ENCODE measurements around the gene COQ3.
A peak's percentile ranks its signal among the peaks of the same experiment; 100 is the strongest.

COQ3 gene

DNA sequence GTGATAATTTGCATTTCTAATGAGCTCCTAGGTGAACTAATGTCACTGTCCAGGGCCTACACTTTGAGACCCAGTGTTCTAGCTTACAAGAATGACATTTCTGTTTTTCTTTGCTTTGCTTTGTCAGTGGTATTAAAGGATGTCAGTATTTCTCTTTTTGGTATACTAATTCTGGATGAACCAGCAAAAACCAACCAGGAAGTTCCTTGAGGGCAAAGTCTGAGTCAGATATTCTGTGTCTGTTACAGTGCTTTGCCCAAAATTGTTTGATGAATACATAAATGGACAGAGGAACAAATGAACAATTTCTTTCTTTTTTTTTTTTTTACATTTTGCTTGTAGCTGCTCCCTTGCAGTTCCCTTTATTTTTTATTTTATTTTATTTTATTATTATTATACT is 15.4 kb downstream of the COQ3 start:
- DNase-seq, result no peak

DNA sequence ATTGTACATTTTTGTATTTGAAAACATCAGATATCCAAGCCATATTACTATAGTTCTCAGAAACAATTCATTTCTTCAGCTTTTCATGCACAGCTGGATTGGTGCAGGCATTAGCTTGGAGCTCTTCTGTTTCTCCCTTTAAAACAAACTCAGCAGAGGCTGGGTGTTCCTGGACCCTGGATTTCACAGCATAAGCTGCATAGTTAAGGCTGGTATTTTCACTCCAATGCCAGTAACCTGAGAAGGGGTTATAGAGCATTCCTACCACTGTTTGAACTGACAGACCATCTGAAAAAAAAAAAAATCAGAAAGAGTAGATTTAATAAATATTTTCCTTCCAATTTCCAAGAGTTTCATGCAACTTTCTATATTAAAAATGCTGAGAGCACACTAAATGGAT is 24.5 kb downstream of the COQ3 start:
- no peak for DNase-seq

DNA sequence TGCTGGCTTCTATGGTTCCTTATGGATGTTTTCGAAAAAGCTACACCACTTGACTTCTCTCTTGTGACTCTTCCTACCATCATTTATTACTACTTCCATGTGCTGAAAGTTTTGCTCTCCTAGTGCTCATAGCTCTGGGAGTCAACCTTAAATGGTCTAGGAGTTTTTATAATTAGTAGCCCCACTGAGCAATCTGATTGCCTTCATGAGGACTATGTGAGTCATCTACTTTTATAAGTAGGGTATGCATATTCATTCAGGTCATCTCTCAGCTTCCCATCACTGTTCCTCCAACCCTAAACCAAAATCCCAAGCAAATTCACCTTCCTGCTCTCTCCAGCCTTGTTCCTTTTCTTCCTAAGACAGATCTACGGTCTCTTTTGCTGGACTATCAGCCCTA is 27.1 kb downstream of the COQ3 start:
- DNase-seq, result no peak

DNA sequence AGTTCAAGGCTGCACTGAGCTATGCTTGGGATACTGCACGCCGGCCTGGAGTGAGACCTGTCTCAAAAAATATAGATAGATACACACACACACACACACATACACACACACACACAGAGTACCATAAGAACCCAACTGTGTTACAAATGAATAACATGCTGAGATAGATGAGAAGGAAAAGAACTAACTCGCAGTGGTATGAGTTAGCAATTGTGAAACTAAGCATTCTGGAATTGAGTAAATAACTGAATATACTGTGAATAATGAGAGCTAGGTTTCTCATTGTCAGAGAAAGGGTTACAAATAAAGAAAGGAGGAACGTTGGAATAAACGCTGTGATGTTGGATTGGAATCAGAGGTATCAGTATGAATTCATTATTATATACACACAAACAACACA is 30.0 kb downstream of the COQ3 start:
- no peak for DNase-seq

DNA sequence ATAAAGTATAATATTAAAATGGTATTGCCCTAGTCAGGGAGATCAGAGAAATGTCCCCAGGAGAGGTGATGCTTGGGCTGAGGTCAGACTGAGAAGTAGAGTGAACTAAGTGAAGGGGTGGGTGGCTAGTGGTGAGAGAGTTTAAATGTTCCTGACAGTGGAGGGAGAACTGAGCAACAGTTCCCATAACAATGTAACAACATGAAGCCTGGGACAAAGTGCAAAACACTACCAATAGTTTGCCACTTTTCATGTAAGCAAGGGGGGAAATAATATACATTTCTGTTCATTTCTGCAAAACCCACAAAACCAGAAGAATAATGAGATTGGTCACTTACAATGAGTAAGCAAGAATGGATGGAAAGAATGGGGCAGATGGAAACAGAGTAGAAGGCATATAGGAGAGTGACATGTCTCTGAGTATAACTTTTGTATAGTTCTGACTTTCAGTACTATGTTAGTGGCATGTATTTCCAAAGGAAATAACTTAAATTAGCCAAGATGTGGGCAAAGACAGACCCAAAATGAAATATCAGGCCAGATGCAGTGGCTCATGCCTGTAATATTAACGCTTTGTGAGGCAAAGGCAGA is 31.2 kb downstream of the COQ3 start:
- DNase-seq, result peak; percentile 41

DNA sequence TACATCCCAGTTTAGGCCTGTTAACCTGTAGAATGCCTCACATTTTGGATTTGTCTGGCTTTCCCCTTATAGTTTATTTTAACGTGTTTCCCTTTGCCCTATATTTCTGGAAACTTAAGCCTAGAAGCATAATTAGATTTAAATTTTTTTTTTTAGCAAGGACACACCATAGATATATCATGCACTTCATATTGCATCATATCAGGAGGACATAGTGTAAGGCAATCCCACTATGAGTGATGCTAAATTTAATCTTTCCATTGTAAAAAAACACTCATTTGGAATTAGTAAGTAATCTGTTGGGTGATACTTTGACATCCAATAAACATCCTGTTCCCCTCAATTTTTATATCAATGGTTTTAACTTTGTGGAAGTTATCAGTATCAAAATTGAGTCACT is 34.2 kb downstream of the COQ3 start:
- DNase-seq, result no peak

DNA sequence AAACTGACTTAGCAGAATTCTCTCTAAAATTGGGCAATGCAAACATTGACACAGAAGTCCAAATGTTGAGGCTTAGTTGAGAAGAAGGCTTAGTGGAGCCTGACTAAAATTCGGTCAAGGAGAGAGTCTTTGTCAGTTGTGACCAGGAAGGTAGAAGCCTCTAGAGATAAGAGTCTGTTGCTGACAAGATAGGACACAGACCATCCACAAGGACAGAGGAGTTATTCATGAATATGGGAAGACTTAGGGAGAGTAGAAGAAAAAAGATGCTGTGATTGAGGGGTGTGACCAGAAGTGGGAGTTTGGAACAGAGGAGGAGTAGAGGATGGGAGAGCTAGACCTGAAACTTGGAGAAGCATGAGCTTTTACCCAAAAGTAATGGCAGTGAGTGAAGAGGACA is 37.4 kb downstream of the COQ3 start:
- no peak for DNase-seq

DNA sequence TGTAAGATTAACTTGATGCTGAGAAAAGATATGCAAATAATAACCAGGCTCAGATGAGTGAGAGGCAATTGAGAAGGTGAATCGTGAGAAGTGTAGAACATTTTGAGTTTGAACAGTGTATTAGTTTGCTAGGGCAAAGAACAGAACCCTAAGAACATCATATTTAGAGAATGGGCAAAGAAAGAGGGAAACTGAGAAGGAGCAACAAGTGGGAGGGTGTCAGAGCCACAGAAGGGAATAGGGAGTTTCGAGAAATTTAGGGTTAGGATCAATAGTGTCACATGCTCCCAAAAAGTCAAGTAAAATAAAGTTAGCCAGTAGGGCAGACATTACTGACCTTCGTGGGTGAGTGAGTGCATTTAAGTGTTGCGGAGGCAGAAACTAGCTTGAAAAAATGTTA is 39.0 kb downstream of the COQ3 start:
- DNase-seq, result no peak

DNA sequence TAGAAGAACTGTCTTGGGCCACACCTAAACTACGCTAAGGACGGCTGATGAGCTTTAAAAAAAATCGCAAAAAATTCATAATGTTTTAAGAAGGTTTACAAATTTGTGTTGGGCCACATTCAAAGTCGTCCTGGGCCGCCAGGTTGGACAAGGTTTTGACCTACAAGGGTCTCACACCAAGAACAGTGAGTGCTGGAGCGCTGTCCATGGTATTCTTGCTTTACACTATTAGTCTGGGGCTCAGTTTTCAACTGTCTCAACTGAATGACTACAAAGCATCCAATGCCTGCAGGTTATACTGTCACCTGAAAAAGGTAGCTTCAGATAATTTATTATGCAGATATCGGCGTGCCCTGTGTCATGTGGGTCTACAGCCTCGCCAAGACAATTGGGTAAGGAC is 40.9 kb downstream of the COQ3 start:
- peak; percentile 31 for DNase-seq

DNA sequence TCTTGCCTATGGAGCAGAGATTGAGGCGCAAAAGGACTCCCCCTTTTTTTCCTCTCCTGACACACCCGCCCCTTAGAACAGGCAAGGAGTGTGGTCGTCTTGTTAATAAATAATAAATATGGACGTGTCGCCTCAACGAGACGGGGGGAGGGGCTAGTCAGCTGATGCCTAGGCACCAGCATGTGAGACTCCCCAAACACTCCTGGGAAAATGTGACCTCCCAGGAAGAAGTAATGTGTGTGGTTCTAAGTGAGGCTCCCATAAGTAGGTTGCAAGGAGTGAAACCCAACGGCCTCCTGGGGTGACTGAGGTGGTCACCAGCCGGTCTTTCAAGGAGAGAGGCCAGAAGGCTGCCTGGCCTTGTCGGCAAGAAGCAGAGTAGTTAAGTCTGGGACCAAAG is 43.4 kb downstream of the COQ3 start:
- no peak for DNase-seq

DNA sequence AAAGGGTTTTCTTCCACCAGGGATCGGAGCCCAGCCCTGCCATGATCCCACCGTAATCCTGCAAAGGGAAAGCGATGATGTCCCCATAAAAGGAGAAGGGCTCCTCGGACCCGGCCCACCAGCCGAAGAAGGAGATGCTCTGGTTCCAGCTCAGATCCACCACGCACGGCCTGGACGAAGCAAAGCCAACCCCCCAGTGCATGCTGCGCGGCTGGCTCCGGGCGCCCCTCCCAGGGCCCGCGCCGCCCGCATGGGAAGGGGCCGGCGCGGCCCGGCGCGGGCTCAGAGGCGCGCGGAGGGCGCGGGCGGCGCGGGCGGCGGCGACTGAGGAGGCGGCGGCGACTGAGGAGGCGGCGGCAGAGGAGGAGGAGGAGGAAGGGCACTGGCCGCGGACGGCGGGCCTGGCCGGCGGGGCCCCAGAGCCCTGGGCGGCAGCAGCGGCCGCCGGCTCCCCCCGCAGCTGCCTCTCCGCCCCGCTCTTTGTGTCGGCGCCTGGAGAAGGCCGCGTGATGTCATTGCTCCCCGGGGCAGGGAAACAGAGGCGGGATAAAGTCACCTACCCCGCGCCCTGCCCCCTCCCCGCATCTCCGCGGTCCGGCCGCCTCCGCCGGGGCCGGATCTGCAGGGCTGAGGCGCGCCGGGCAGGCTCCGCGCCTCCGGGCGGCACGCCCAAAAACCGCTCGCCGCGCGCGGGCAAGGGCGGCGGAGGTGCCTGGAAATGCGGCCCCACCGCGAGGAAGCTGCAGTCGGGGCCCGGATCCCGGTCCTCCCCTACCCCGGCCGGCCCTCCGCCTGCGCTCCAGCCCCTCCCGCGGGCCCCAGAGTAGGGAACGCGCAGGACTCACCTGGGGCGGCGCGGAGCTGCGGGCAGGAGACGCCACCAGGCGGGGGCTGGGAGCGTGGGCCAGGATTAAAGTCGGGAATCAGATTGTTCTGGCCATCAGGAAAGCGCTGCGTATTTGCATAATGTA is 44.5 kb downstream of the COQ3 start, which contains the start of gene FAXC:
FAXC (minus strand) TSS at position 504 of the 971 bp plus-strand sequence; CDS start at position 202, 302 bp downstream.
- peak; percentile 27 for DNase-seq

DNA sequence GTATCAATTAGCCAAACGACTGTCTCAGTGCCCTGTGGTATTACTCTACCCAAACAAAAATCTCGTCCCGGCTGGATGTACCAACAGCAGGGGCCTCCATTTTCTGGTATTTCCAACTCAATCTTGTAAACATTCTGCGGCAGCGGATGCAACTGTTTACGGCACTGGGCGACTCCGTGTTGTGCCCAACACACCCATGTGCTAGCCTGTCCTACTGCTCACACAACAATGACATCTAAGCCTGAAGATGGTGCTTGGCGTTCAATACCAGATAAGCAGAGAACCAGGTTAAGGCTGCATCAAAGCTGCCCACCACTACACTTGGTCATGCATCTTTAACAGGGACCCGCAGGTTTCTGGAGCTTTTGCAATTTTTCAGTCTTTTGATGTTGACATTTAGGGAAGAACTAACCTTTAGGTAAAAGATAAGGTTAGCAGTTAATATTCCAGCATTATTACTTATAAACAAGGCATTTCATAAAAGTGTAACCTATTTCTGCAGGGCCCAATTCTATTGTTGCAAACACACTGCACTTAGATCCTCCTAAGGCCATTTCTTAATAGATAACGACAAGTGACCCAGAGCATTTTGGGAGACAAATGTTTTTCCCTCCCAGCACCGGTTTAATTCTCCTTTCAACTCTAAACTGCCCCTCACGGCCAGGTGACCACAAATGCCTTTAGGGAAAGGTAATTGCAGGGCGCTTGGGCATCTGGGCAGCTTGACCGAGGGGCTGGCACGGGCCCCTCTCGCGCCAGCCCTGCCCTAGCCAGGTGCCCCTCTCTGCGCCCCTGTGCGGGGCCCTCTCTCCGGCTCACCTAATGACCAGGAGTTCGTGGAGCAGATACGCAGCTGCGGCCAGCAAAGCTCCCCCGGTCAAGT is 45.5 kb downstream of the COQ3 start:
- DNase-seq, result no peak

DNA sequence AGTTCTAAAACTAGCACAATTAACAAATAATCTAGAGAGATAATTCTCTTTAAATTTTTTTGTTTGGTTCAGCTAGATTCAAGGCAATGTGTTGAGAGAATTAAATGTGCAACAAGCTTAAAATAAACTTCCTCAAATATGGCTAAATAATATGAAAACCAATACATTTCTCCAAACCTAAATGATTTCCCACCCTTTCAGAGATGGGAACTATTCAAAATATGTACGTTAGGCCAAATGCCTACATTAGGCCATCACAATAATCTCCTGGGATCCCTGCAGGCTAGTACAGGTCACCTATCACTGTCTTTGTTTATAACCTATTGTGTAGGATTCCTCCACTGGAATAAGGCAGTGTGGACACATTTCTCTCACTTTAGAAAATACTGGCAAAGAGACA is 46.2 kb downstream of the COQ3 start:
- no peak for DNase-seq

DNA sequence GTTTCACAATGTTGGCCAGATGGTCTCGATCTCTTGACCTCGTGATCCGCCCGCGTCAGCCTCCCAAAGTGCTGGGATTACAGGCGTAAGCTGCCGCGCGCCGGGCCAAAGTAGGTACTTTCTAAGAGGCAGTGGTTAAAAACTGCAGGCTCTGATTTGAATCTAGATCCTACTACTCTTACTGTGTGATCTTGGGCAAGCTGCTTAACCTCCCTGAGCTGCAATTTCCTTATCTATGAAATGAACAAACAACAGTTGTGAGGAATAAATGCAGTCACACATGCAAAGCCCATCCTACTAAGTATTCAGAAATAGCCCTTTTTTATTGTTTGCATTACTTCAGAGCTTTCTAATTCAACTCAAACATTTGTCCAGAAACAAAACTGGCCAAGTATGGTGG is 47.4 kb downstream of the COQ3 start:
- no peak for DNase-seq

DNA sequence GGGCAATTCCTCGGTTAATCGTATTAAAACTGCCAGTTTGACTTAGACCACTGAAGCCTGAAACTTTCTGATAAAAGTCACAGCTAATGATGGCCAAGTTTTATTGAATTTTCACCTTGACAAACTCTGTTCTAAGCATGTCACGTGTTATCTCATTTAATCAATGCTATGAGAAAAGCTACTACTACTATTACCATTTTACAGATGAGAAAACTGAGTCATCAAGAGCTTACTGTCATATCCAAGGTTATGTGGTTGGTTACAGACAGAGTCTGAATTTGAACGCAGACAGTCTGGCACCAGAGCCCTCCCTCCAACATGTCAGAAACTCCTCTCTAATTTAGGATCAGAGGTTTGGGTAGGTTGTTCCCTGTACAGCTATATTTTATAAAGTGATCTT is 48.8 kb downstream of the COQ3 start:
- no peak for DNase-seq

DNA sequence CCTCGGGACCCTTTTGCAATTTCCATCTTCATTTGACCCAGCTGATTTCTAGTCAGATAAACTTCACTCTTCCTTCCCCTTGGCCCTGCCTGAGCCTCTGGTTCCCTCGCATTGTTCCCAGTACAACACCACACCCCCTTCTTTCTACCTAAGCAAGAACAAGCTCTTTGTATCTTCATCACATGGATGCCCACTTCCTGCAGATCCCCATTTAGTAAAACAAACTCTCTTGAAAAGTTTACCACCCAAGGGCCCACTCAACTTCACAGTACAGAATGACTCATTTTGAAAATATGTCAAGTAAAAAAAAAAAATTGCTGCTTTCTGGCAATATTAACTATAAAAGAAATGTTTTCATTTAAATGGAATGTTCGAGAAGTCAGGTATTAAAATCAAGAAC is 49.7 kb downstream of the COQ3 start:
- no peak for DNase-seq

DNA sequence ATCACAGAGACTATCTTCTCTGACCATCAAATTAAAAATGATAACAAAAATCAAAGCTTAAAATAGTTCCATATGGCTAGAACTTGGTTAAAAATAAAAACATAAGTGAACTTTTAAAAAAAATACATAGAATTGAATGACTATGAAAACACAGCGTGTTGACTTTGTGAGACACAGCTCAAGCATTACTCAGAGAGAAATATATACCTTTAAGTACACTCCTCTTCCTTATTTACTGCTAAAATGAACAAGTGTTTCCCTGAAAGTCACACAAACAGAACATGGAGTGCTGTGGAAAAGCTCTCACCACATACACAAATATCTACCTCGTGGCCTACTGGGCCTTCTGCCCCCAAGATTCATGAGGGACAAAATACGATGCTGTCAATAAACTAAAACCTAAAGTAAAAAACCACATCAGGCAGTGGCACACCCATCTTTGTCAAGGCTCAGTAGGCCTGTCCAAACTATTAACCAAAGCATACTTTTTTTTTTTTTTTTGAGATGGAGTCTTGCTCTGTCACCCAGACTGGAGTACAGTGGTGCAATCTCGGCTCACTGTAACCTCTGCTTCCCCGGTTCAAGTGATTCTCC is 52.0 kb downstream of the COQ3 start:
- DNase-seq, result no peak

DNA sequence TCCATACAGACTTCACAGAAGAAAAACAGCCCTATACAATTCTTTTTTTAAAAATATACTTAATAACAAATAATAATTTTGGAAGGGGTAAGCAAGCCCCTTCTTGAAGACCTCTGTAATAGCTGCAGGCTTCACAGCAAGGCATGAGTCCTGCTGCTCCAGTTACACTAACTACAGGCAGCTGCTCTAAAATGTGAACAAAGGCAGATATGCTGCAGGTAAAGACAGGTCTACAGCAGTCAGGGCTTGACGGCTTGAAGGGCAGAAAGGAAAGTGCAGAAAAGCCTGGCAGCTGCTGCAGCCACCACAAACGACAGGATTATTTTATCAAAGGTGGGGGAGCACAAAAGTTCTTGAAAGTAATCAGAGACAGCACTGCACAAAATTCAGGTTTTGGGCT is 55.8 kb downstream of the COQ3 start:
- DNase-seq, result no peak

DNA sequence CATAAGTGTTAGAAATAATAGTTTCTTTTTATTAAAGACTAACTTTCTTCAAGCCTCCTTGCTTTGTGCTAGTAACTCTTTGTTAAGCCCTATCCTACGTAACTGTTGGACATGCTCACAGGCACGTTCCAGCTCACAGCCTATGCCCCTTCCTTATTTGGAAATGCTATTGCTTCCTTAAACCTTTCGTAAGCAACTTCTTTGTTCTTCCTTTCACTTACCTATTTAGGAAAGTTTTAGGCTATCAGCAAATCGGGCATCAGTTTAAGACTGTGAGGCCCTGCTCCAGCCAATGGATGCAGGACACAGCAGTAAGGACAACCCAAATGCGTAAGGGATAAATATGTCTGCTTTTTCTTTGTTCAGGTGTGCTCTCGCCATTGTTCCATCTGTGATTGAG is 58.7 kb downstream of the COQ3 start:
- DNase-seq, result peak; percentile 19

DNA sequence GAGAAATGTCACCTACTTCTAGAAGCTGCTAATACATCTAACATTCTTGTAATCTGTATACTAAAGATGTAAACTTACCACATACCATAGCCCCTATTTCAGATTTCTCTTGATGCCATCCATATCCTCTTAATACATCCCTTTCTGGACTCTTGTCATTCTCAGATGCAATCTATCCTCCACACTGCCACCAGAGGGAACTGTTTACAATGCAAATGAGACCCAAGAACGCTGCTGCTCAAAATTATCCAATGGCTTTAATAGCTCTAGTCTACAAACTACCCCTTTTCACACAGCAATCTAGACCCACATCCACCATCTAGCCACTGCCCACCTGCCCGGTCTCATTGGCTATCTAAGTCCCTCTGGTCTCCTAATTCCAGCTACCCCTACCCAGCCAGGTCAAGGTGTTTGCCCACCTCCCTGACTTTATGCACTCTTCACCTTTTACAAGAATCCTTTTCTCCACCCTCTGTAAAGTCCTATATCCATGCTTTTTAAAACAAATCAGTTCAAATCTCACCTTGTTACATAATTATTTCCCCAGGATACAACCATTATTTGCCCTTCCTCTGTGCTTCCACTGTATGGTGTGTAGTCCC is 59.4 kb downstream of the COQ3 start:
- peak; percentile 85 for DNase-seq

DNA sequence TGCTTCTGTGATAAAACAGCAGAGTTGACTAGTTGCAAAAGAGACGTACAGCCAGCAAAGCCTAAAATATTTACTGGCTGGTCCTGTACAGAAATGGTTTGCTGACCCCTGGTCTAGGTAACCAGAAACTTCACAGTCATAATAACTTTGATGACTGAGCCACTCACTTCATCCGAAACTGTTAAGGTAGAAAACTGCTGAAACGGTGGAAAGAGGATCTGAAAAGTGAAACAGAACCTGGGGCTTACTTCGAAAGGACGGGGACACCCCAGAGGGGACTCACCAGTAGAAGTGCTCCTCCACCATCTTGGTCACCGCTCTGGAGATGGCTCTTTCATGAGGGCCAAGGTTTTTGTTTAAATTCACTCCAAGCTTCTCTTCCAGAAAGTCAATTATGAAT is 60.9 kb downstream of the COQ3 start:
- no peak for DNase-seq

DNA sequence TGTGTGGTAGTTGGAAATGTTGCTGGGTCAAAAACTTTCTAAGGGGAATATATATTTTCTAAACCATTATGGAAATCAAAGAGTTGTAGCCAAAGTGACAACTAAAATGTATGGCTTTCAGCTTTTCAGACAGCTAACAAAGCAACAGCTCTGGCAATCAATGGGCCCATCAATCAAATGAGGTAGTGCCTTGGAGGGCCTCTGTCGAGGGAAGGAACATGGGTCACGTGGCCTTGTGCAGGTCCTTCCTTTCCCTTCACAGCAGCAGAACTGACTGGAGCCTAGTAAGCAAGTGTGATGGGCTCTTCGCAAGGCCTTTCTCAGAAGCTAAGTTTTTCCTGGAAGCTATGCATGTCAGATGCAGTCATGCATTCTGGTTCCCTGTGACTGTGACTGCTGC is 62.5 kb downstream of the COQ3 start:
- peak; percentile 40 for DNase-seq

DNA sequence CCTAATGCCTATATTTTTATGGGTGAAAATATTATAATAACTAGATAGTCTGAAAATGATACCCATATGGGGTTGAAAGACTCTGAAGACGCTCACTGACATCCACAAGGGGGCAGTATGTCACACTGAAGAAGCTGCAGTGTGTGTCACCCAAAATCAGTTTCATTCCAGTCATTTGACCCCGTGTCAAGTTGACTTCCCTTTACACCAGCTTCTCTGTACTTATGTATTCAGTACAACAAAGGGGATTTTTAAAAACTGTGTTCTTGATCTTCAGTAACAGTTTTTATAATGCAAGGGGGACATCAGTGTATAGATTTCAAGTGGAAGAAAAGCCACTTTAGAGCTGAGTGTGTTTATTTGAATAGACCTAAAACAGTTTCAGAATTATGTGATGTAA is 63.8 kb downstream of the COQ3 start:
- DNase-seq, result peak; percentile 91

All from OCI-M1 (cell line).